ENCODE measurements around the gene PBX1.
A peak's percentile ranks its signal among the peaks of the same experiment; 100 is the strongest.

PBX1 gene

DNA sequence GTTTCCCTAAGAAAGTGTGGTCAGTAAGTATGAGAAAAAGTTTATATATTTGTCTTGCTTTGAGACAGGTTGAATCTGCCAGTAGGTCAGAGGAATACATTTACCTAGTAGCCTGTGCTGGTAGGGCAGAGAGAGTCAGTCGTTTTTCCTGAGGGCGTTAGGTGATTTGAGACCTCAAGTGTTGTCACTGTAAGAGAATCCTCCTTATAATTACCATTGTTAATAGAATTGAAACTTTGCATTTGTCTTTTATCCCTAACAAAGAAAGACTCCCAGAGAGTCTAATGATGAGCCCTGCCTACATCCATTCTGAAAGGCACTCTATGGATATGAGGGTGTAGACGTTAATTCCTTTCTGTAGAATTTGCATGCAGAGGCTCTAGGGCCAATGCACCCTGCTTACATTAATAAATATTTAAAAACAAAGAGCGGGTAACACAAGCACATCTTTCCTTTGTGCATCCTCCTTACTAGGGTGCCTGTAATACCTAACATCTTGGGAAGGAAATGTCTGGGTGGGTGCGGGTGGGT, 16.4 kb downstream of the PBX1 start:
- no peak overlapping the region for H3K4me3 ChIP-seq (replicated peaks in 1 of 2; ENCODE audit: low read depth in 2 of 2, low read length in 2 of 2)
- TF ChIP-seq, protein P1, sequence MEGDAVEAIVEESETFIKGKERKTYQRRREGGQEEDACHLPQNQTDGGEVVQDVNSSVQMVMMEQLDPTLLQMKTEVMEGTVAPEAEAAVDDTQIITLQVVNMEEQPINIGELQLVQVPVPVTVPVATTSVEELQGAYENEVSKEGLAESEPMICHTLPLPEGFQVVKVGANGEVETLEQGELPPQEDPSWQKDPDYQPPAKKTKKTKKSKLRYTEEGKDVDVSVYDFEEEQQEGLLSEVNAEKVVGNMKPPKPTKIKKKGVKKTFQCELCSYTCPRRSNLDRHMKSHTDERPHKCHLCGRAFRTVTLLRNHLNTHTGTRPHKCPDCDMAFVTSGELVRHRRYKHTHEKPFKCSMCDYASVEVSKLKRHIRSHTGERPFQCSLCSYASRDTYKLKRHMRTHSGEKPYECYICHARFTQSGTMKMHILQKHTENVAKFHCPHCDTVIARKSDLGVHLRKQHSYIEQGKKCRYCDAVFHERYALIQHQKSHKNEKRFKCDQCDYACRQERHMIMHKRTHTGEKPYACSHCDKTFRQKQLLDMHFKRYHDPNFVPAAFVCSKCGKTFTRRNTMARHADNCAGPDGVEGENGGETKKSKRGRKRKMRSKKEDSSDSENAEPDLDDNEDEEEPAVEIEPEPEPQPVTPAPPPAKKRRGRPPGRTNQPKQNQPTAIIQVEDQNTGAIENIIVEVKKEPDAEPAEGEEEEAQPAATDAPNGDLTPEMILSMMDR (IDR thresholded peaks at IDR 0.05; ENCODE audit: low read depth, low read length): no peak
- no peak for DNase-seq (ENCODE audit: low read depth in 2 of 2)

DNA sequence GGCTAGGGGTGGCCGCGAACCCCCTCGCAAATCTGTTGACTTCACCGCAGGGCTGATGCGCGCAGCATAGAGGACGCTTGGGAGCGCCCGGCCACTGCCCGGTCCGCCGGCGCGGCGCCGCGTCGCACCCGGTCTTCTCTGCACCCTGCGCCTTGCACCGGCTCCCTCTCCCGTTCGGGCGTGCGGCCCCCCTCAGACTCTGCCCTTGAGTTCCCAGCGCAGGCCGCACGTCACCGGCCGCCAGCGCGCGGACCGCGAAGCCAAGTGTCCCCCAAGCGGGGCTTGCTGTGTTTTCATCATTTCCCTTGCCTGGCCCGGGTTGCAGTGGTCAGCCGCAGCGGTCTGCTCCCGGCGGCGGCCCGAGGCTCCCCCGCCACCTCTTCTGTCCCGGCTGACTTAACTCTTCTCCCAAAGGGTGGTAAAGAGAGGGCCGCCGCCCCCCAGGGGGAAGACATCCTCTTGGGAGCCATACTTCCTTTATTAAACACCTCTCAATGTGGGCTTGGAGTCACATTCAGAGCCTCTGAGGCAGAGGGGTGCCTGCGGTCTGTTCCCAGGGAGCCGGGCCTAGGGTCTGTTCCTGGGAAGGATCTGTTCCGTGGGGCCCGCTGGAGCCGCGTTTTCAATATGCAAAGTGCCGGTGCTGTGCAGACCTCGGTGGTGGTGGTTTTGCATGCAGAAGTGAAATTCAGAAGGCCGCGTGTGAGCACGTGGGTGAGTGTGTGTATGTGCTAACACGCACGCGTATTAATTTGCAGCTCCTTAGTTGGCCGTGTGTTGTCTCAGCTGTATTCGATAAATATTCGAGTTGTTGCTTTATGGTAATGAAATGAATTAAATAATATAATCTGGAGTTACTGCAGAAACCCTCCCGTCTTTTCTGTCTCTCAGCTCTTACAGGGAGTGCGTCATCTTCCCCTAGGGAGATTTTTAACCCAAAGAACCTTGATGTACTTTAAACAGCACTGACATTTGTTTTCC, 17.6 kb downstream of the PBX1 start:
- TF ChIP-seq, protein P1 (IDR thresholded peaks at IDR 0.05; ENCODE audit: low read depth, low read length): no peak
- peak overlapping the region; percentile 8 to 35 for H3K4me3 ChIP-seq (replicated peaks in 1 of 2; ENCODE audit: low read depth in 2 of 2, low read length in 2 of 2)
- DNase-seq (ENCODE audit: low read depth in 2 of 2): peak; percentile 77 to 90

DNA sequence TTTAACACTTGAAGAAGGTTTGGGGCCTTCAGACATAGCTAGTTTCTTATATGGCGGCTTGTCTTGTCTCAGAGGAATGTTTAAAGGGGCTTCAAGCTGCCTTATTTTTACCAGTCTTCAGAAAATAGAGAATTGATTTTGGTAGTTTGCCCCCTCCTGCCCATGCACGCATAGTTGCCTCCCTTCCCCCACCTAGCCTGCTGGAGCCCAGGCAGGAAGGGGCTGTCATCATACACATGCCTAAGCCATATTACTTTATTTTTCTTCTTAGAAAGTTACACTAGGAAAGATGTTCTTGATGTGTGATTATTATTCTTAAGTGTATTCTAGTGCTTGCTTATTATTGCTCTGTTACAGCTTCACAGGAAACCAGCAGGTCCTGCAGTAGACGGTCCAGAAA, 18.3 kb downstream of the PBX1 start:
- TF ChIP-seq, protein P1 (IDR thresholded peaks at IDR 0.05; ENCODE audit: low read depth, low read length): no peak
- H3K4me3 ChIP-seq (replicated peaks in 1 of 2; ENCODE audit: low read depth in 2 of 2, low read length in 2 of 2): no peak overlapping the region
- DNase-seq (ENCODE audit: low read depth in 2 of 2): peak in 1 of 2 donors; percentile 48

DNA sequence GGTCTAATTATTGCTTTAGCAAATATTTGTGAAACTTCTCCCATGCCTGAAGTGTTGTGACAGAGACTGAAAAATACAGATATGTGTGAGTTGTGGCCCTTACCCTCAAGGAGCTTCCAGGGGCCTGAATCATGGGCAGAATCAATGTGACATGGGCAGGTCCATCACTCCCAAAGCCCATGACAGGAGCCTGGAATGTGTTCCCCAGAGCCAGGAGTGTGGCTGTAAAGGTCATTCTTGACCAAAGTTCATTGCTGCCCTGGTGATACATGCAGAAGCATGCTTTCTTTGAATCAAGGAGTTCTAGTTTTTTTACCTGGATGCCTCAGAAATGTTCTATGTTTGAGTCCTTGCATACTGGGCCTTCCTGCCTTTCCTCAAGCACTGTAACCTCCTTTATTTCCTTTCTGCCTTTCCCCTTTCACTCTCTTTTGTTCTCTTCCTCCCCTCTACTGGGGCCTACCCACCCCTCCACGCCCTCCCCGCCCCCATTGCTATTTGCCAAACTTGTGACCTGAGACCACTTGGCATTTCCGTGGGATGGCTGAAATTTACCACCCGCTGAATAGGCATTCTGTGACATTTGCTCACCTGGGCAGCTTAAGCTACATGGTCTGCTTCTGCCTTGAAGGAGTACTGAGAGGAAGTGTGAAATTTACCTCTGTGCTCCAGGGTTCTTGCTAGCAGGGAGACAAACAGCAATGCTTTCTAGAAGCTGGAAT, 19.7 kb downstream of the PBX1 start:
- no peak overlapping the region for H3K4me3 ChIP-seq (replicated peaks in 1 of 2; ENCODE audit: low read depth in 2 of 2, low read length in 2 of 2)
- TF ChIP-seq, protein P1 (IDR thresholded peaks at IDR 0.05; ENCODE audit: low read depth, low read length): no peak
- no peak for DNase-seq (ENCODE audit: low read depth in 2 of 2)

DNA sequence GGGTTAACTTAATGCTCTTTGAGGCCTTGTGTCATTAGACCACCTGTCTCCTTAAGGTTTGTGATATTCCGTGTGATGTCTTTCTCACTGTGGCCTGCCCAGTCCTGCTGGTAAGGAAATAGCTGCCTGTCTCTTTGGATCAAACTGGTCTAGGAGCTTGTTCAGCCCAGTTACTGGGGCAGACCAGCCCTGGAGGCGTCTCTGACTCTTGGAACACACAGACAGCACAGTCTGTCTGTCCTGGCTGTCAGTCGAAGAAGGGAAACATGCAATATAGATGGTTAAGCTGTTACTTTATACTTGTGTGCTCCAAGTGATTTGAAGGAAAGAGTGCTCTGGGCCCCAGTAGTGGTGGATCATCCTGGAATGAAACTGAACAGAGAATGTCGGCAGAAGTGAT, 20.4 kb downstream of the PBX1 start:
- no peak overlapping the region for H3K4me3 ChIP-seq (replicated peaks in 1 of 2; ENCODE audit: low read depth in 2 of 2, low read length in 2 of 2)
- TF ChIP-seq, protein P1 (IDR thresholded peaks at IDR 0.05; ENCODE audit: low read depth, low read length): no peak
- DNase-seq (ENCODE audit: low read depth in 2 of 2): no peak

DNA sequence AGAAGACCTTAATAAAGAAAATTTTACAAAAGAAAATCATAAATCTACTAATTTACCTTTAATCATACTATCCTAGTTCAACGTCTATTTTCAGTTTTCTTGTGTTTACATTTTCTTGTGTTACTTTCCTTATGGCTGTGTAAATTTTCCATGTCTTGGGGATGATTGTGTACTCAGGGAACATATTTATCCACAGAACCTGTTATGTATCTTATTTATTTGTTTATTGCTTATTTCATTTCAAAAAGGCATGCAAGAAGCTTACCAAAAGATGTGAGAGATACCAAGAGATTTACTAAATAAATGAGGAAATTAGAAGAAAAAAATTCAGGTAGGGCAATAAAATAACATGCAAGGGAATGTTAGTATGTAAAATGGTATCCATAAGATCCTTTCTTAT, 22.8 kb downstream of the PBX1 start:
- no peak for DNase-seq (ENCODE audit: low read depth in 2 of 2)
- no peak overlapping the region for H3K4me3 ChIP-seq (replicated peaks in 1 of 2; ENCODE audit: low read depth in 2 of 2, low read length in 2 of 2)
- TF ChIP-seq, protein P1 (IDR thresholded peaks at IDR 0.05; ENCODE audit: low read depth, low read length): no peak
